Embryonic facial prominence (tissue), 1 donor: ENCODE measurements around the gene ORC2.
"Not testable (repeated sequence)": the region's sequence is repeated elsewhere in the genome, so short reads cannot be mapped to it uniquely, and the experiment has no call there.

ENCODE experiments used
- DNase-seq: peaks from one replicate; pipeline ENCODE4 v3.0.0-alpha.2; 2016; ENCODE audit errors: extremely low spot score

Gene ORC2

GRCh38 chr2:200930947-200931626 is 32.4 kb downstream of the ORC2 start:
- no peak for DNase-seq

- DNase-seq: no peak
Observed at GRCh38 chr2:200929334-200930249, 33.9 kb downstream of the ORC2 start.

- DNase-seq: no peak
Observed at GRCh38 chr2:200922439-200922838, 41.0 kb downstream of the ORC2 start.

GRCh38 chr2:200913654-200914053 is 49.8 kb downstream of the ORC2 start:
- DNase-seq: no peak

GRCh38 chr2:200909958-200910357 is 53.5 kb downstream of the ORC2 start:
- DNase-seq: no peak

- DNase-seq: peak; percentile 16
Observed at GRCh38 chr2:200905618-200906296, 57.7 kb downstream of the ORC2 start.

- DNase-seq: peak; percentile 71
Observed at GRCh38 chr2:200901459-200902072, 61.9 kb downstream of the ORC2 start.

GRCh38 chr2:200899482-200899881 is 64.0 kb downstream of the ORC2 start:
- no peak for DNase-seq

GRCh38 chr2:200888704-200889625 is 74.5 kb downstream of the ORC2 start, which contains the start of the genes NIF3L1 and PPIL3:
Gene NIF3L1, plus strand, starts transcription at chr2:200889371. Its CDS starts 2,573 bp downstream, at chr2:200891944.
Gene PPIL3, minus strand, starts transcription at chr2:200889077. Its CDS starts 1,462 bp downstream, at chr2:200887615.
- DNase-seq: peak; percentile 95

GRCh38 chr2:200881715-200882249 is 81.7 kb downstream of the ORC2 start:
- not testable (repeated sequence) for DNase-seq

GRCh38 chr2:200878289-200878880 is 85.1 kb downstream of the ORC2 start:
- DNase-seq: no peak

- no peak for DNase-seq
Observed at GRCh38 chr2:200877443-200877842, 86.0 kb downstream of the ORC2 start.

- DNase-seq: no peak
Observed at GRCh38 chr2:200873560-200873959, 89.9 kb downstream of the ORC2 start.

- DNase-seq: no peak
Observed at GRCh38 chr2:200871151-200871550, 92.3 kb downstream of the ORC2 start.

GRCh38 chr2:200869014-200869413 is 94.4 kb downstream of the ORC2 start:
- no peak for DNase-seq

GRCh38 chr2:200864176-200865034 is 99.1 kb downstream of the ORC2 start, which contains the start of gene CLK1:
Gene CLK1, minus strand, starts transcription at chr2:200864658. Its CDS starts 2,796 bp downstream, at chr2:200861862.
- peak; percentile 79 for DNase-seq

GRCh38 chr2:200863782-200864175 is 99.7 kb downstream of the ORC2 start:
- DNase-seq: peak; percentile 25

- peak; percentile 66 for DNase-seq
Observed at GRCh38 chr2:200862532-200863000, 100.9 kb downstream of the ORC2 start.
